ENCODE results near the gene DOK5. TPM values are rescaled to one million over a fixed set of nuclear protein-coding genes. Genes with fewer than 3 reads are reported as not detected.

DOK5 gene
- total RNA-seq, 2 experiments from 2014 or later: not detected

- H3K27ac Mint-ChIP-seq: no peak overlapping the region
- H3K4me1 Mint-ChIP-seq: no peaks in the 10 kb centered on the region
- no peak for DNase-seq
- ATAC-seq (ENCODE audit: low read depth): no peak
- peaks cover 4% of the 10 kb centered on the region for H3K9me3 Mint-ChIP-seq
- no peak overlapping the region for H3K4me3 Mint-ChIP-seq
- H3K36me3 Mint-ChIP-seq: no peaks in the 10 kb centered on the region
- POLR2A ChIA-PET: no interaction called here
- no peaks in the 10 kb centered on the region for H3K27me3 Mint-ChIP-seq
Measured at GRCh38 chr20:54456961-54457360, 18.4 kb upstream of the DOK5 start.

- Mint-ChIP-seq H3K4me3 (no peak overlapping the region), H3K27me3 (no peaks in the 10 kb centered on the region), H3K36me3 (no peaks in the 10 kb centered on the region), H3K4me1 (no peaks in the 10 kb centered on the region), H3K9me3 (peaks cover 2% of the 10 kb centered on the region), H3K27ac (no peak overlapping the region)
- no peak for DNase-seq
- ATAC-seq (ENCODE audit: low read depth): no peak
- POLR2A ChIA-PET: no interaction called here
Measured at GRCh38 chr20:54458219-54458618, 17.2 kb upstream of the DOK5 start.

GRCh38 chr20:54459279-54459678 is 16.1 kb upstream of the DOK5 start:
- DNase-seq: no peak
- Mint-ChIP-seq H3K4me1 (no peaks in the 10 kb centered on the region), H3K9me3 (peaks cover 2% of the 10 kb centered on the region), H3K27ac (no peak overlapping the region), H3K4me3 (no peak overlapping the region), H3K27me3 (no peaks in the 10 kb centered on the region), H3K36me3 (no peaks in the 10 kb centered on the region)
- no peak for ATAC-seq (ENCODE audit: low read depth)
- POLR2A ChIA-PET: no interaction called here

GRCh38 chr20:54464003-54464402 is 11.4 kb upstream of the DOK5 start:
- Mint-ChIP-seq H3K4me3 (no peak overlapping the region), H3K9me3 (no peaks in the 10 kb centered on the region), H3K36me3 (no peaks in the 10 kb centered on the region), H3K27ac (no peak overlapping the region), H3K4me1 (no peaks in the 10 kb centered on the region), H3K27me3 (no peaks in the 10 kb centered on the region)
- DNase-seq: no peak
- no peak for ATAC-seq (ENCODE audit: low read depth)
- POLR2A ChIA-PET: no interaction called here

GRCh38 chr20:54466127-54466526 is 9.3 kb upstream of the DOK5 start:
- POLR2A ChIA-PET: no interaction called here
- no peak for ATAC-seq (ENCODE audit: low read depth)

GRCh38 chr20:54467622-54468021 is 7.8 kb upstream of the DOK5 start:
- DNase-seq (no peak), ATAC-seq (ENCODE audit: low read depth) (no peak)
- Mint-ChIP-seq H3K4me3 (no peak overlapping the region), H3K27me3 (peaks cover 3% of the 10 kb centered on the region), H3K9me3 (no peaks in the 10 kb centered on the region), H3K4me1 (no peaks in the 10 kb centered on the region), H3K36me3 (no peaks in the 10 kb centered on the region), H3K27ac (no peak overlapping the region)
- POLR2A ChIA-PET: no interaction called here

More at GRCh38 chr20:54466127-54466526, 9.3 kb upstream of the DOK5 start:
- DNase-seq: no peak
- H3K4me1 Mint-ChIP-seq: no peaks in the 10 kb centered on the region
- H3K36me3 Mint-ChIP-seq: no peaks in the 10 kb centered on the region
- H3K4me3 Mint-ChIP-seq: no peak overlapping the region
- H3K27me3 Mint-ChIP-seq: peaks cover 3% of the 10 kb centered on the region
- no peak overlapping the region for H3K27ac Mint-ChIP-seq
- no peaks in the 10 kb centered on the region for H3K9me3 Mint-ChIP-seq

GRCh38 chr20:54468082-54468481 is 7.3 kb upstream of the DOK5 start:
- Mint-ChIP-seq H3K4me3 (no peak overlapping the region), H3K4me1 (no peaks in the 10 kb centered on the region), H3K27ac (no peak overlapping the region), H3K9me3 (no peaks in the 10 kb centered on the region), H3K27me3 (peaks cover 3% of the 10 kb centered on the region), H3K36me3 (no peaks in the 10 kb centered on the region)
- DNase-seq (no peak), ATAC-seq (ENCODE audit: low read depth) (no peak)
- POLR2A ChIA-PET: no interaction called here

GRCh38 chr20:54469293-54469692 is 6.1 kb upstream of the DOK5 start:
- ATAC-seq (ENCODE audit: low read depth) (no peak), DNase-seq (no peak)
- Mint-ChIP-seq H3K27ac (no peak overlapping the region), H3K9me3 (no peaks in the 10 kb centered on the region), H3K36me3 (no peaks in the 10 kb centered on the region), H3K4me1 (no peaks in the 10 kb centered on the region), H3K27me3 (peaks cover 14% of the 10 kb centered on the region), H3K4me3 (no peak overlapping the region)
- POLR2A ChIA-PET: no interaction called here

GRCh38 chr20:54469952-54470351 is 5.4 kb upstream of the DOK5 start:
- Mint-ChIP-seq H3K27ac (no peak overlapping the region), H3K27me3 (peaks cover 20% of the 10 kb centered on the region), H3K4me3 (no peak overlapping the region), H3K9me3 (no peaks in the 10 kb centered on the region), H3K4me1 (no peaks in the 10 kb centered on the region), H3K36me3 (no peaks in the 10 kb centered on the region)
- DNase-seq (no peak), ATAC-seq (ENCODE audit: low read depth) (no peak)
- POLR2A ChIA-PET: no interaction called here

- H3K4me3 Mint-ChIP-seq: no peak overlapping the region
- no peak for DNase-seq
- no peaks in the 10 kb centered on the region for H3K9me3 Mint-ChIP-seq
- H3K27me3 Mint-ChIP-seq: peaks cover 24% of the 10 kb centered on the region
- H3K36me3 Mint-ChIP-seq: no peaks in the 10 kb centered on the region
- H3K4me1 Mint-ChIP-seq: no peaks in the 10 kb centered on the region
- no peak overlapping the region for H3K27ac Mint-ChIP-seq
- POLR2A ChIA-PET: no interaction called here
- no peak for ATAC-seq (ENCODE audit: low read depth)
Measured at GRCh38 chr20:54470697-54471096, 4.7 kb upstream of the DOK5 start.

GRCh38 chr20:54472607-54473006 is 2.8 kb upstream of the DOK5 start:
- H3K4me1 Mint-ChIP-seq: no peaks in the 10 kb centered on the region
- no peak overlapping the region for H3K4me3 Mint-ChIP-seq
- H3K27ac Mint-ChIP-seq: no peak overlapping the region
- POLR2A ChIA-PET: no interaction called here
- DNase-seq (no peak), ATAC-seq (ENCODE audit: low read depth) (no peak)
- H3K27me3 Mint-ChIP-seq: peaks cover 43% of the 10 kb centered on the region
- H3K36me3 Mint-ChIP-seq: no peaks in the 10 kb centered on the region
- no peaks in the 10 kb centered on the region for H3K9me3 Mint-ChIP-seq

GRCh38 chr20:54473340-54473739 is 2.1 kb upstream of the DOK5 start:
- Mint-ChIP-seq H3K4me3 (no peak overlapping the region), H3K36me3 (no peaks in the 10 kb centered on the region), H3K27ac (no peak overlapping the region), H3K27me3 (peaks cover 47% of the 10 kb centered on the region), H3K4me1 (no peaks in the 10 kb centered on the region), H3K9me3 (no peaks in the 10 kb centered on the region)
- POLR2A ChIA-PET: no interaction called here
- no peak for DNase-seq
- no peak for ATAC-seq (ENCODE audit: low read depth)

- H3K27me3 Mint-ChIP-seq: peaks cover 47% of the 10 kb centered on the region
- H3K9me3 Mint-ChIP-seq: no peaks in the 10 kb centered on the region
- no peak for ATAC-seq (ENCODE audit: low read depth)
- no peak overlapping the region for H3K4me3 Mint-ChIP-seq
- no peak for DNase-seq
- POLR2A ChIA-PET: no interaction called here
- H3K4me1 Mint-ChIP-seq: no peaks in the 10 kb centered on the region
- no peaks in the 10 kb centered on the region for H3K36me3 Mint-ChIP-seq
- no peak overlapping the region for H3K27ac Mint-ChIP-seq
Measured at GRCh38 chr20:54474046-54474445, 1.3 kb upstream of the DOK5 start.

- POLR2A ChIA-PET: no interaction called here
- no peak overlapping the region for H3K4me3 Mint-ChIP-seq
- peaks cover 46% of the 10 kb centered on the region for H3K27me3 Mint-ChIP-seq
- H3K36me3 Mint-ChIP-seq: no peaks in the 10 kb centered on the region
- H3K4me1 Mint-ChIP-seq: no peaks in the 10 kb centered on the region
- no peaks in the 10 kb centered on the region for H3K9me3 Mint-ChIP-seq
- no peak for DNase-seq
- no peak overlapping the region for H3K27ac Mint-ChIP-seq
- ATAC-seq (ENCODE audit: low read depth): no peak
Measured at GRCh38 chr20:54474866-54475265, 527 bp upstream of the DOK5 start.

Measured in activated naive CD8-positive, alpha-beta T cell treated with anti-CD3 and anti-CD28 coated beads, Interleukin-2, amount 10 ng/mL, durations not matched to agents 7 days and 5 days (primary cell).